GM19452 (cell line): ENCODE measurements around the gene SCNN1A.
"Not testable (repeated sequence)": the region's sequence is repeated elsewhere in the genome, so short reads cannot be mapped to it uniquely, and the experiment has no call there.

ENCODE experiments used
- ATAC-seq: cut with Tn5 transposase; IDR thresholded peaks from one replicate; pipeline ENCODE4 v1.9.1; 2021; ENCODE audit not compliant: unreplicated experiment

Gene SCNN1A

GRCh38 chr12:6351622-6352021, 23.7 kb downstream of the SCNN1A start:
- ATAC-seq: no peak

GRCh38 chr12:6347367-6348338, 27.7 kb downstream of the SCNN1A start:
- ATAC-seq: no peak

- ATAC-seq: no peak
Measured at GRCh38 chr12:6346942-6347341, 28.4 kb downstream of the SCNN1A start.

- no peak for ATAC-seq
Measured at GRCh38 chr12:6346235-6346832, 29.0 kb downstream of the SCNN1A start.

GRCh38 chr12:6345319-6346091, 29.9 kb downstream of the SCNN1A start:
- no peak for ATAC-seq

GRCh38 chr12:6344101-6344660, 31.2 kb downstream of the SCNN1A start:
- not testable (repeated sequence) for ATAC-seq

GRCh38 chr12:6343518-6343917, 31.8 kb downstream of the SCNN1A start:
- no peak for ATAC-seq

GRCh38 chr12:6342140-6342889, 33.0 kb downstream of the SCNN1A start:
- no peak for ATAC-seq

GRCh38 chr12:6341417-6342139, 33.8 kb downstream of the SCNN1A start, which contains the start of gene TNFRSF1A:
TNFRSF1A (minus strand) TSS chr12:6342076; CDS start chr12:6341814, 262 bp downstream.
- no peak for ATAC-seq

GRCh38 chr12:6340745-6341416, 34.5 kb downstream of the SCNN1A start:
- ATAC-seq: no peak

- ATAC-seq: no peak
Measured at GRCh38 chr12:6340032-6340638, 35.2 kb downstream of the SCNN1A start.

- ATAC-seq: no peak
Measured at GRCh38 chr12:6338955-6339354, 36.4 kb downstream of the SCNN1A start.

GRCh38 chr12:6338536-6338935, 36.8 kb downstream of the SCNN1A start:
- not testable (repeated sequence) for ATAC-seq

GRCh38 chr12:6337958-6338433, 37.4 kb downstream of the SCNN1A start:
- no peak for ATAC-seq

- ATAC-seq: no peak
Measured at GRCh38 chr12:6336889-6337853, 38.2 kb downstream of the SCNN1A start.

GRCh38 chr12:6336079-6336888, 39.1 kb downstream of the SCNN1A start:
- peak; percentile 14 for ATAC-seq
